PC-3 (cell line): ENCODE data around the gene MYB.
"Not testable (repeated sequence)": the region's sequence is repeated elsewhere in the genome, so short reads cannot be mapped to it uniquely, and the experiment has no call there.

Experiments
- EZH2 ChIP-seq: fragments of 300-600 bp; sonication (generic); IDR thresholded peaks from one replicate; pipeline ENCODE4 v1.6.1; 2017; ENCODE audit warnings: antibody characterized with exemption, mild to moderate bottlenecking, low read length; ENCODE audit not compliant: unreplicated experiment
- EZH2phosphoT487 ChIP-seq: fragments of 300-600 bp; sonication (generic); IDR thresholded peaks from 2 replicates; pipeline ENCODE4 v1.6.1; 2018; ENCODE audit warnings: mild to moderate bottlenecking, antibody characterized with exemption, low read length, borderline replicate concordance
- TF ChIP-seq, protein P1 (sequence below): fragments of 300-600 bp; sonication (generic); conservative IDR thresholded peaks from 2 replicates; pipeline ENCODE4 v1.5.1; 2017; ENCODE audit warnings: antibody characterized with exemption, low read depth, mild to moderate bottlenecking, low read length

GRCh38 chr6:135150481-135150880 is 30.6 kb upstream of the MYB start:
- TF ChIP-seq, protein P1, sequence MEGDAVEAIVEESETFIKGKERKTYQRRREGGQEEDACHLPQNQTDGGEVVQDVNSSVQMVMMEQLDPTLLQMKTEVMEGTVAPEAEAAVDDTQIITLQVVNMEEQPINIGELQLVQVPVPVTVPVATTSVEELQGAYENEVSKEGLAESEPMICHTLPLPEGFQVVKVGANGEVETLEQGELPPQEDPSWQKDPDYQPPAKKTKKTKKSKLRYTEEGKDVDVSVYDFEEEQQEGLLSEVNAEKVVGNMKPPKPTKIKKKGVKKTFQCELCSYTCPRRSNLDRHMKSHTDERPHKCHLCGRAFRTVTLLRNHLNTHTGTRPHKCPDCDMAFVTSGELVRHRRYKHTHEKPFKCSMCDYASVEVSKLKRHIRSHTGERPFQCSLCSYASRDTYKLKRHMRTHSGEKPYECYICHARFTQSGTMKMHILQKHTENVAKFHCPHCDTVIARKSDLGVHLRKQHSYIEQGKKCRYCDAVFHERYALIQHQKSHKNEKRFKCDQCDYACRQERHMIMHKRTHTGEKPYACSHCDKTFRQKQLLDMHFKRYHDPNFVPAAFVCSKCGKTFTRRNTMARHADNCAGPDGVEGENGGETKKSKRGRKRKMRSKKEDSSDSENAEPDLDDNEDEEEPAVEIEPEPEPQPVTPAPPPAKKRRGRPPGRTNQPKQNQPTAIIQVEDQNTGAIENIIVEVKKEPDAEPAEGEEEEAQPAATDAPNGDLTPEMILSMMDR = not testable (repeated sequence)
- TF ChIP-seq EZH2phosphoT487, EZH2: not testable (repeated sequence)
